Rectal smooth muscle tissue (tissue), 1 donor: ENCODE measurements around the gene ITPRID2.

ENCODE experiments used
- H3K27ac ChIP-seq: one replicate; pipeline ENCODE4 v1.7.0; 2013; ENCODE audit warnings: low read depth, low read length, inconsistent platforms
- H3K27me3 ChIP-seq: one replicate; pipeline ENCODE4 v1.7.0; 2013; ENCODE audit warnings: low read length; ENCODE audit not compliant: control insufficient read depth, insufficient read depth
- H3K36me3 ChIP-seq: one replicate; pipeline ENCODE4 v1.7.0; 2013; ENCODE audit warnings: low read length; ENCODE audit not compliant: control insufficient read depth, insufficient read depth
- H3K4me1 ChIP-seq: one replicate; pipeline ENCODE4 v1.7.0; 2013; ENCODE audit warnings: low read length; ENCODE audit not compliant: control insufficient read depth, insufficient read depth
- H3K4me3 ChIP-seq: one replicate; pipeline ENCODE4 v1.7.0; 2013; ENCODE audit warnings: low read length
- H3K9ac ChIP-seq: one replicate; pipeline ENCODE4 v1.7.0; 2013; ENCODE audit warnings: low read length

ITPRID2 gene

DNA sequence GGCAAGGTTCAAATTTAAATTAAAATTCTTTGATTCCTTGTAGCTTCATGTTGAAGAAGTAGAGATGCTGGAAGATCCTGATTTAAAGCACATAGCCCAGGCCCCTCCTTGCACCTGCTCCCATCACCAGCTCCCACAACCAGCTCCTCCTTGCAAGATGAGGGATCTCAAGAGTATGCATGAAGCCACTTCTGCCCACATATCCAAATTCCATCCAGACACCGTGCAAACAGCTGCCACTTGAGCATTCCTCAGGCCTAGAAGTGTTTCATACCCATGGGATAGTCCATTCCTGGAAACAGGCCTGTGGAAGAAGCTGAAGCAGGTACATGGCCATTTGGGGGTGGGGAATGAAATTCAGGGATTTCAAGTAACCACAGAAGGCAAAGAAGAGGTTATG, 32.4 kb upstream of the ITPRID2 start:
- Histone ChIP-seq H3K36me3 (no peaks in the 10 kb centered on the region), H3K4me1 (no peaks in the 10 kb centered on the region), H3K27me3 (no peaks in the 10 kb centered on the region), H3K4me3 (no peak overlapping the region), H3K27ac (no peak overlapping the region), H3K9ac (no peak overlapping the region)

GRCh38 chr2:181859803-181860202, 31.7 kb upstream of the ITPRID2 start:
- Histone ChIP-seq H3K9ac (no peak overlapping the region), H3K4me3 (no peak overlapping the region), H3K36me3 (no peaks in the 10 kb centered on the region), H3K27me3 (no peaks in the 10 kb centered on the region), H3K4me1 (no peaks in the 10 kb centered on the region), H3K27ac (no peak overlapping the region)

DNA sequence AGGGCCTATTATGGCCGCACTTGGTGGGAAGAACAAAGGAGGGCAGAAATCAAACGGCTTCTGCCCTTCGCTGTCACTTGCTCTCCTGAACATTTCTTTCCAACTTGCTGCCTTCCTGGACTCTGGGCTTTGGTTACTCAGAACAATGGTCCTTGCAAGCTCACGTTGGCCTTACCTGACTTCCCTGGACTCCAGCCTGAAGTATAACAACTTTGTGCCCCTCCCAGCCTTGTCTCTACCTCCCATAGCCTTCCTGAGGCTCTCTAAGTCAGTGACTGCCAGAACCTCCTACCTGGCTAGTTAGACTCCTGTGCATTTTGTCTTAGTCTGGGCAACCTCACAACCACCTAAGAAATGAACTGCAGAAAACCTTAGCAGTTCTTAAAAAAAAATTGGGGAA, 30.2 kb upstream of the ITPRID2 start:
- Histone ChIP-seq H3K9ac (no peak overlapping the region), H3K4me1 (no peaks in the 10 kb centered on the region)

GRCh38 chr2:181862583-181863281, 28.8 kb upstream of the ITPRID2 start:
- Histone ChIP-seq H3K4me1 (no peaks in the 10 kb centered on the region), H3K36me3 (no peaks in the 10 kb centered on the region), H3K27ac (no peak overlapping the region), H3K27me3 (no peaks in the 10 kb centered on the region), H3K4me3 (no peak overlapping the region), H3K9ac (no peak overlapping the region)

More for the DNA sequence above, 30.2 kb upstream of the ITPRID2 start:
- Histone ChIP-seq H3K27ac (no peak overlapping the region), H3K4me3 (no peak overlapping the region), H3K27me3 (no peaks in the 10 kb centered on the region), H3K36me3 (no peaks in the 10 kb centered on the region)

GRCh38 chr2:181872178-181872577, 19.4 kb upstream of the ITPRID2 start:
- H3K27ac ChIP-seq = no peak overlapping the region
- H3K4me3 ChIP-seq = no peak overlapping the region
- H3K36me3 ChIP-seq = no peaks in the 10 kb centered on the region
- no peaks in the 10 kb centered on the region for H3K4me1 ChIP-seq
- no peak overlapping the region for H3K9ac ChIP-seq
- no peaks in the 10 kb centered on the region for H3K27me3 ChIP-seq

GRCh38 chr2:181876614-181877063, 14.9 kb upstream of the ITPRID2 start:
- H3K27ac ChIP-seq = no peak overlapping the region
- H3K27me3 ChIP-seq = no peaks in the 10 kb centered on the region
- H3K4me3 ChIP-seq = no peak overlapping the region
- H3K36me3 ChIP-seq = no peaks in the 10 kb centered on the region
- H3K9ac ChIP-seq = no peak overlapping the region
- no peaks in the 10 kb centered on the region for H3K4me1 ChIP-seq

DNA sequence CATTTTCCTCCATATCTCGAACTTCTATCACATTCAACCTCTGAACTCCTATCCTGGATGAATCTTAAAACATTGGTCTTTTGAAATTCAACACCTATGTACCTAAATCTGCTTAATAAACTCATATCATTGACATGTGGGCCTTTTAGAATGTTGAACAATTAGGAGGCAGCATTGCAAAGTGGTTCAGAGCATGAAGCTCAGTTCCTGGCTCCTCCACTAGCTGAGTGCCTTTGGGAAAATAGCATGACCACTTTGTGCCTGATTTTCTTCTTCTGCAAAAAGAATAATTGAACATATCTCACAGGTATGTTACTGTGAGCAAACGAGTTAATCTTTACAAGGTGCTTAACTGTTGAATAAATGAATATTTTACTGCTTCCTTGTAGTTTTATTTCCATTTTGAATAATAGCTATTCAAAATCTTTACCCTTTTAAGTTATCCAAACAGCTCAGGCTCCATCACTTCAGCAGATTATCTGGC, 14.3 kb upstream of the ITPRID2 start:
- Histone ChIP-seq H3K27ac (no peak overlapping the region), H3K36me3 (no peaks in the 10 kb centered on the region), H3K27me3 (no peaks in the 10 kb centered on the region), H3K9ac (no peak overlapping the region), H3K4me1 (no peaks in the 10 kb centered on the region), H3K4me3 (no peak overlapping the region)

GRCh38 chr2:181878448-181878847, 13.1 kb upstream of the ITPRID2 start:
- no peak overlapping the region for H3K27ac ChIP-seq
- H3K36me3 ChIP-seq = no peaks in the 10 kb centered on the region
- no peaks in the 10 kb centered on the region for H3K27me3 ChIP-seq
- H3K4me3 ChIP-seq = no peak overlapping the region
- no peaks in the 10 kb centered on the region for H3K4me1 ChIP-seq
- H3K9ac ChIP-seq = no peak overlapping the region

- Histone ChIP-seq H3K4me1 (no peaks in the 10 kb centered on the region), H3K27me3 (no peaks in the 10 kb centered on the region), H3K27ac (no peak overlapping the region), H3K4me3 (no peak overlapping the region), H3K36me3 (no peaks in the 10 kb centered on the region), H3K9ac (no peak overlapping the region)
These were observed 12.2 kb upstream of the ITPRID2 start for GRCh38 chr2:181879295-181879694.

DNA sequence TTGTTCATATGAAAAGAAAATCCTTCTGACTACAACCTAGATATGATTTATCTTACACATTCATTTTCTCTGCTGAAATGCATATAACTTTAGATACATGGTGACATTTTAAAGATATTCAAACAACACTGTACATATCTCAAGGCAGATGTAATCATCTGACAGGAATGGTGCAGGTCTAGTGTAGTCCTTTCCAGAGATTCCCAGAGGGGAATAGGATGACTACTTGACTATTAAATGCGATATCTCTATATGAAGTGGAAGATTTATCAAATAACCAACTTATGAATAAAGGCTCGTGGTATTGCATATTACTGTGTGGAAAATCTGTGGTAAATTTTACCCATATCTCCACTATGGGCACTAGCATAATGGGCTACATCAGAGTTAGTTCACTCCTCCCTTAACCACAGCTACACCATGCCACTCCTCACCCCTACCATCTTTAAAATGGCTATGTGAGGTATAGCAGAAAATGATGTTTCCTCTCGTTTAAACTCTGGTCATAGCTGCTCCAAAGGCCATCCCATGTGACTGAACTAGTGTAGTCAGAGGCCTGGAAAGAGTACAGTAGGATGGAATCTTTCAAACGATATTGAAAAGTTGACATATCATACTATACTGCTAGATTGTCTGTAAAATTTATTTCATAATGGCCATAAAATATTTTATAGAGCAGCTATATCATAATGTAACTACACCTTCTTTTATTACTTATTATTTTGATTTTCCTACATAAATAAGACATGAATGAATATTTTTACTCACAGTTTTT, 9.1 kb upstream of the ITPRID2 start:
- Histone ChIP-seq H3K27me3 (no peaks in the 10 kb centered on the region), H3K36me3 (no peaks in the 10 kb centered on the region), H3K27ac (no peak overlapping the region), H3K4me1 (no peaks in the 10 kb centered on the region), H3K4me3 (no peak overlapping the region), H3K9ac (no peak overlapping the region)

DNA sequence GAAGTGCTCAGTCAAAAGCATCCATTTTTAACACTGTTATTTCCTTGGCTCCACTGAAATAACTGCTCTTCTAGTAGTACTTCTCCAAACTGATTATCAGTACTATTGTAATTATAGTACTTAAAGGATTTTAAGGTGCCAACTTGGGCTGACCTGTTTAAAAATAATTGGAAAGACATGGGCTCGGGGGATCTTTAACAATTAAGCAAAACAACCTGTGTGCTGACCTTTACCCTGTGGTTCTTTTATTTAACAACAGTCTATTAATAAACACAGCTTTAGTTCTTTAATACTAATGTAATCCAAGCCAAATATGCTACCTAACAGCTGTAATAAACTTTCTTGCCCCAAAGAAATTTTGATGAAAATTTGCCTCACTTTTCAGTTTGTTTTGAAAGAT, 6.9 kb upstream of the ITPRID2 start:
- Histone ChIP-seq H3K4me3 (no peak overlapping the region), H3K27ac (no peak overlapping the region), H3K9ac (no peak overlapping the region), H3K36me3 (no peaks in the 10 kb centered on the region), H3K27me3 (no peaks in the 10 kb centered on the region), H3K4me1 (no peaks in the 10 kb centered on the region)

- H3K36me3 ChIP-seq = no peaks in the 10 kb centered on the region
- H3K4me1 ChIP-seq = no peaks in the 10 kb centered on the region
- no peak overlapping the region for H3K27ac ChIP-seq
- H3K4me3 ChIP-seq = no peak overlapping the region
- no peak overlapping the region for H3K9ac ChIP-seq
- H3K27me3 ChIP-seq = no peaks in the 10 kb centered on the region
These were observed 6.4 kb upstream of the ITPRID2 start for GRCh38 chr2:181885096-181885495.

DNA sequence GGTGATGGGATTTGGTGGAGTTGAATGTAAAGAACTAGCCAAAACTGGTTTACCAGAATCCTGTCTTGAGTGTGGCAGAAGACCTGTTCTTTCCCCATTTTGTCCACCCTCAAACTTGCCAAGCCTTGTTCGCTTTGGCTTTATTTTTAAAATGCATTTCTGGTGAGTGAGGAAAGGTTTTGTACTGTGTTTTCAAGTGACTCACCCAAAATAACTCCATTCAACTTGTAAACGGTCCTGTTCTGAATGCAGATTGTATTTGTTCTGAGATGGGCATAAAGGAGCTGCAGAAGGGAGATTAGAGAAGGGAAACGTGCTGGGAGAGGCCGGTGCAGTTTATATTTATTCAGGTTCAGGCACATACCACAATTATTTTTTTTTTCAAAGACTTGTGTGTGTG, 5.3 kb upstream of the ITPRID2 start:
- no peak overlapping the region for H3K27ac ChIP-seq
- H3K9ac ChIP-seq = no peak overlapping the region
- H3K27me3 ChIP-seq = no peaks in the 10 kb centered on the region
- no peak overlapping the region for H3K4me3 ChIP-seq
- H3K4me1 ChIP-seq = peaks cover 5% of the 10 kb centered on the region
- no peaks in the 10 kb centered on the region for H3K36me3 ChIP-seq
